Measurements from ENCODE around the gene CLDN9.
A peak's percentile ranks its signal among the peaks of the same experiment; 100 is the strongest.
"Not testable (repeated sequence)": the region's sequence is repeated elsewhere in the genome, so short reads cannot be mapped to it uniquely, and the experiment has no call there.

The CLDN9 gene

GRCh38 chr16:3055734-3056115, 43.0 kb downstream of the CLDN9 start:
- H3K4me3 ChIP-seq (ENCODE audit: low read length); H3K9ac ChIP-seq (ENCODE audit: low read length); H3K9me3 ChIP-seq (ENCODE audit: control insufficient read depth, low read length); DNase-seq (ENCODE audit: low read depth); H3K4me1 ChIP-seq (ENCODE audit: control insufficient read depth, insufficient read depth, low read length); H3K36me3 ChIP-seq (ENCODE audit: control insufficient read depth, insufficient read depth, low read length, severe bottlenecking): not testable (repeated sequence)
- H3K27me3 ChIP-seq (replicated peaks; ENCODE audit: control insufficient read depth, insufficient read depth, low read length), result peaks cover 14% of the 10 kb centered on the region

- H3K4me1 ChIP-seq (ENCODE audit: control insufficient read depth, insufficient read depth, low read length), result peaks cover 8% of the 10 kb centered on the region
- no peaks in the 10 kb centered on the region for H3K9me3 ChIP-seq (ENCODE audit: control insufficient read depth, low read length)
- DNase-seq (ENCODE audit: low read depth), result no peak
- no peaks in the 10 kb centered on the region for H3K36me3 ChIP-seq (ENCODE audit: control insufficient read depth, insufficient read depth, low read length, severe bottlenecking)
- no peak overlapping the region for H3K9ac ChIP-seq (ENCODE audit: low read length)
- peaks cover 6% of the 10 kb centered on the region for H3K27me3 ChIP-seq (replicated peaks; ENCODE audit: control insufficient read depth, insufficient read depth, low read length)
- no peak overlapping the region for H3K4me3 ChIP-seq (ENCODE audit: low read length)
Observed at GRCh38 chr16:3056336-3057180, 43.8 kb downstream of the CLDN9 start.

- no peaks in the 10 kb centered on the region for H3K27me3 ChIP-seq (replicated peaks; ENCODE audit: control insufficient read depth, insufficient read depth, low read length)
- H3K9me3 ChIP-seq (ENCODE audit: control insufficient read depth, low read length), result no peaks in the 10 kb centered on the region
- H3K9ac ChIP-seq (ENCODE audit: low read length), result no peak overlapping the region
- H3K4me3 ChIP-seq (ENCODE audit: low read length), result no peak overlapping the region
- DNase-seq (ENCODE audit: low read depth), result no peak
- H3K36me3 ChIP-seq (ENCODE audit: control insufficient read depth, insufficient read depth, low read length, severe bottlenecking), result no peaks in the 10 kb centered on the region
- peaks cover 8% of the 10 kb centered on the region for H3K4me1 ChIP-seq (ENCODE audit: control insufficient read depth, insufficient read depth, low read length)
Observed at GRCh38 chr16:3057181-3058138, 44.7 kb downstream of the CLDN9 start.

- Histone ChIP-seq H3K4me1 (ENCODE audit: control insufficient read depth, insufficient read depth, low read length) (peaks cover 8% of the 10 kb centered on the region), H3K27me3 (replicated peaks; ENCODE audit: control insufficient read depth, insufficient read depth, low read length) (no peaks in the 10 kb centered on the region), H3K9ac (ENCODE audit: low read length) (peak overlapping the region; percentile 93), H3K4me3 (ENCODE audit: low read length) (peak overlapping the region; percentile 86), H3K36me3 (ENCODE audit: control insufficient read depth, insufficient read depth, low read length, severe bottlenecking) (no peaks in the 10 kb centered on the region), H3K9me3 (ENCODE audit: control insufficient read depth, low read length) (no peaks in the 10 kb centered on the region)
- DNase-seq (ENCODE audit: low read depth), result peak; percentile 52
Observed at GRCh38 chr16:3058139-3059030, 45.7 kb downstream of the CLDN9 start.

GRCh38 chr16:3059041-3059722, 46.5 kb downstream of the CLDN9 start:
- H3K36me3 ChIP-seq (ENCODE audit: control insufficient read depth, insufficient read depth, low read length, severe bottlenecking), result no peaks in the 10 kb centered on the region
- H3K27me3 ChIP-seq (replicated peaks; ENCODE audit: control insufficient read depth, insufficient read depth, low read length), result no peaks in the 10 kb centered on the region
- peak overlapping the region; percentile 93 for H3K9ac ChIP-seq (ENCODE audit: low read length)
- H3K4me3 ChIP-seq (ENCODE audit: low read length), result peak overlapping the region; percentile 86
- DNase-seq (ENCODE audit: low read depth), result peak; percentile 97
- H3K4me1 ChIP-seq (ENCODE audit: control insufficient read depth, insufficient read depth, low read length), result peaks cover 8% of the 10 kb centered on the region
- H3K9me3 ChIP-seq (ENCODE audit: control insufficient read depth, low read length), result no peaks in the 10 kb centered on the region

- H3K4me3 ChIP-seq (ENCODE audit: low read length), result peak overlapping the region; percentile 86
- H3K27me3 ChIP-seq (replicated peaks; ENCODE audit: control insufficient read depth, insufficient read depth, low read length), result no peaks in the 10 kb centered on the region
- no peak for DNase-seq (ENCODE audit: low read depth)
- H3K9me3 ChIP-seq (ENCODE audit: control insufficient read depth, low read length), result no peaks in the 10 kb centered on the region
- peak overlapping the region; percentile 93 for H3K9ac ChIP-seq (ENCODE audit: low read length)
- H3K4me1 ChIP-seq (ENCODE audit: control insufficient read depth, insufficient read depth, low read length), result peaks cover 8% of the 10 kb centered on the region
- no peaks in the 10 kb centered on the region for H3K36me3 ChIP-seq (ENCODE audit: control insufficient read depth, insufficient read depth, low read length, severe bottlenecking)
Observed at GRCh38 chr16:3059723-3060242, 47.1 kb downstream of the CLDN9 start.

- Histone ChIP-seq H3K36me3 (ENCODE audit: control insufficient read depth, insufficient read depth, low read length, severe bottlenecking) (no peaks in the 10 kb centered on the region), H3K9me3 (ENCODE audit: control insufficient read depth, low read length) (no peaks in the 10 kb centered on the region), H3K4me3 (ENCODE audit: low read length) (no peak overlapping the region), H3K4me1 (ENCODE audit: control insufficient read depth, insufficient read depth, low read length) (peaks cover 15% of the 10 kb centered on the region), H3K27me3 (replicated peaks; ENCODE audit: control insufficient read depth, insufficient read depth, low read length) (peaks cover 2% of the 10 kb centered on the region), H3K9ac (ENCODE audit: low read length) (no peak overlapping the region)
- no peak for DNase-seq (ENCODE audit: low read depth)
Observed at GRCh38 chr16:3060339-3061127, 47.8 kb downstream of the CLDN9 start.

- no peak for DNase-seq (ENCODE audit: low read depth)
- Histone ChIP-seq H3K27me3 (replicated peaks; ENCODE audit: control insufficient read depth, insufficient read depth, low read length) (peaks cover 7% of the 10 kb centered on the region), H3K4me3 (ENCODE audit: low read length) (no peak overlapping the region), H3K36me3 (ENCODE audit: control insufficient read depth, insufficient read depth, low read length, severe bottlenecking) (no peaks in the 10 kb centered on the region), H3K9ac (ENCODE audit: low read length) (no peak overlapping the region), H3K9me3 (ENCODE audit: control insufficient read depth, low read length) (no peaks in the 10 kb centered on the region), H3K4me1 (ENCODE audit: control insufficient read depth, insufficient read depth, low read length) (peaks cover 16% of the 10 kb centered on the region)
Observed at GRCh38 chr16:3062553-3062952, 49.8 kb downstream of the CLDN9 start.

GRCh38 chr16:3063625-3064386, 51.1 kb downstream of the CLDN9 start:
- H3K4me1 ChIP-seq (ENCODE audit: control insufficient read depth, insufficient read depth, low read length), result peaks cover 16% of the 10 kb centered on the region
- no peak for DNase-seq (ENCODE audit: low read depth)
- H3K36me3 ChIP-seq (ENCODE audit: control insufficient read depth, insufficient read depth, low read length, severe bottlenecking), result no peaks in the 10 kb centered on the region
- H3K27me3 ChIP-seq (replicated peaks; ENCODE audit: control insufficient read depth, insufficient read depth, low read length), result peaks cover 7% of the 10 kb centered on the region
- no peak overlapping the region for H3K9ac ChIP-seq (ENCODE audit: low read length)
- H3K4me3 ChIP-seq (ENCODE audit: low read length), result no peak overlapping the region
- no peaks in the 10 kb centered on the region for H3K9me3 ChIP-seq (ENCODE audit: control insufficient read depth, low read length)

Measured in adipocyte (in vitro differentiated cells).